ENCODE measurements around the gene TMPRSS12.

The TMPRSS12 gene, protein sequence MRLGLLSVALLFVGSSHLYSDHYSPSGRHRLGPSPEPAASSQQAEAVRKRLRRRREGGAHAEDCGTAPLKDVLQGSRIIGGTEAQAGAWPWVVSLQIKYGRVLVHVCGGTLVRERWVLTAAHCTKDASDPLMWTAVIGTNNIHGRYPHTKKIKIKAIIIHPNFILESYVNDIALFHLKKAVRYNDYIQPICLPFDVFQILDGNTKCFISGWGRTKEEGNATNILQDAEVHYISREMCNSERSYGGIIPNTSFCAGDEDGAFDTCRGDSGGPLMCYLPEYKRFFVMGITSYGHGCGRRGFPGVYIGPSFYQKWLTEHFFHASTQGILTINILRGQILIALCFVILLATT

GRCh38 chr12:50842637-50843493 lies at the start of gene TMPRSS12:
Gene TMPRSS12 (plus strand): TSS chr12:50842926. CDS start chr12:50842965, 39 bp downstream.
- H3K79me2 ChIP-seq (ENCODE audit: insufficient read depth, low read length): no peaks in the 10 kb centered on the region
- no peaks in the 10 kb centered on the region for H3K27me3 ChIP-seq (ENCODE audit: insufficient read depth, low read length)
- H4K20me1 ChIP-seq (ENCODE audit: insufficient read depth, low read length): no peaks in the 10 kb centered on the region
- no peaks in the 10 kb centered on the region for H3F3A ChIP-seq (ENCODE audit: insufficient read depth, low read length)
- H3K4me2 ChIP-seq (ENCODE audit: low read length): no peak within 1 kb of the TSS
- H3K4me3 ChIP-seq (ENCODE audit: low read depth, low read length, poor library complexity, severe bottlenecking): no peak within 1 kb of the TSS
- H2AFZ ChIP-seq (ENCODE audit: low read length): no peak within 1 kb of the TSS
- H3K9me2 ChIP-seq (ENCODE audit: low read depth, low read length): no peaks in the 10 kb centered on the region
- H3K9ac ChIP-seq (ENCODE audit: low read length): no peak within 1 kb of the TSS
- no peaks in the 10 kb centered on the region for H3K4me1 ChIP-seq (ENCODE audit: insufficient read depth, low read length, severe bottlenecking)
- H3K36me3 ChIP-seq (ENCODE audit: insufficient read depth, low read length): no peaks in the 10 kb centered on the region
- no peaks in the 10 kb centered on the region; the same call in 1 of the 2 replicates for H3K9me3 ChIP-seq (ENCODE audit: low read length)
- no peak for TF ChIP-seq CTCF (IDR thresholded peaks at IDR 0.05; ENCODE audit: low read length)
- no peak for TF ChIP-seq EZH2 (IDR thresholded peaks at IDR 0.05; ENCODE audit: borderline replicate concordance, low read length)
- H3K27ac ChIP-seq (ENCODE audit: low read depth, low read length, poor library complexity, severe bottlenecking): no peak within 1 kb of the TSS

DNA sequence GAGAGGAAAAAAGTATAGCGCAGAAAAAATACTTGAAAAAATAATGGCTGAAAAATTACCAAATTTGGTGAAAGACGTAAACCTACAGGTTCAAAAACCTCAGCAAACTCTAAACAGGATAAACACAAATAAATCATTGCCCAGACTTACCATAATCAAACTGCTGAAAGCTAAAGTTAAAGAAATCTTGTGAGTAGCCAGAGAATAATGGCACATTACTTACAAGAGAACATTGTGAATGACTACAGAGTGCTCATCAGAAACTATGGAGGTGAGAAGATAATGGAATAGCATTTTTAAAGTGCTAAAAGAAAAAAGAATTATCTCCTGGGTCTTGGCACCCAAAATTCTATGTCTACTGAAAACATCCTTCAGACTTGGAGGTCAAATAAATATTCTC lies 42.8 kb upstream of the TMPRSS12 start:
- H3K79me2 ChIP-seq (ENCODE audit: insufficient read depth, low read length): no peaks in the 10 kb centered on the region
- peaks cover 60% of the 10 kb centered on the region for H3K36me3 ChIP-seq (ENCODE audit: insufficient read depth, low read length)
- no peaks in the 10 kb centered on the region for H3F3A ChIP-seq (ENCODE audit: insufficient read depth, low read length)
- no peaks in the 10 kb centered on the region for H4K20me1 ChIP-seq (ENCODE audit: insufficient read depth, low read length)
- H3K27ac ChIP-seq (ENCODE audit: low read depth, low read length, poor library complexity, severe bottlenecking): no peak overlapping the region
- no peak overlapping the region for H2AFZ ChIP-seq (ENCODE audit: low read length)
- no peaks in the 10 kb centered on the region for H3K9me2 ChIP-seq (ENCODE audit: low read depth, low read length)
- TF ChIP-seq EZH2 (IDR thresholded peaks at IDR 0.05; ENCODE audit: borderline replicate concordance, low read length) (no peak), CTCF (IDR thresholded peaks at IDR 0.05; ENCODE audit: low read length) (no peak)
- H3K9ac ChIP-seq (ENCODE audit: low read length): no peak overlapping the region
- H3K9me3 ChIP-seq (ENCODE audit: low read length): peaks cover 17% of the 10 kb centered on the region
- no peaks in the 10 kb centered on the region for H3K4me1 ChIP-seq (ENCODE audit: insufficient read depth, low read length, severe bottlenecking)
- H3K27me3 ChIP-seq (ENCODE audit: insufficient read depth, low read length): no peaks in the 10 kb centered on the region
- no peak overlapping the region for H3K4me2 ChIP-seq (ENCODE audit: low read length)
- no peak overlapping the region for H3K4me3 ChIP-seq (ENCODE audit: low read depth, low read length, poor library complexity, severe bottlenecking)

- Histone ChIP-seq H4K20me1 (ENCODE audit: insufficient read depth, low read length) (no peaks in the 10 kb centered on the region), H3K27ac (ENCODE audit: low read depth, low read length, poor library complexity, severe bottlenecking) (no peak overlapping the region), H2AFZ (ENCODE audit: low read length) (no peak overlapping the region), H3K36me3 (ENCODE audit: insufficient read depth, low read length) (peaks cover 28% of the 10 kb centered on the region), H3F3A (ENCODE audit: insufficient read depth, low read length) (no peaks in the 10 kb centered on the region), H3K27me3 (ENCODE audit: insufficient read depth, low read length) (no peaks in the 10 kb centered on the region), H3K4me3 (ENCODE audit: low read depth, low read length, poor library complexity, severe bottlenecking) (no peak overlapping the region), H3K79me2 (ENCODE audit: insufficient read depth, low read length) (no peaks in the 10 kb centered on the region), H3K4me1 (ENCODE audit: insufficient read depth, low read length, severe bottlenecking) (no peaks in the 10 kb centered on the region), H3K9me3 (ENCODE audit: low read length) (peaks cover 17% of the 10 kb centered on the region), H3K9ac (ENCODE audit: low read length) (no peak overlapping the region), H3K4me2 (ENCODE audit: low read length) (no peak overlapping the region), H3K9me2 (ENCODE audit: low read depth, low read length) (no peaks in the 10 kb centered on the region)
- TF ChIP-seq EZH2 (IDR thresholded peaks at IDR 0.05; ENCODE audit: borderline replicate concordance, low read length) (no peak), CTCF (IDR thresholded peaks at IDR 0.05; ENCODE audit: low read length) (no peak)
These were observed 39.4 kb upstream of the TMPRSS12 start for GRCh38 chr12:50803230-50803875.

All from OCI-LY1 (cell line).